Fibroblast of gingiva (primary cell): ENCODE measurements around the gene SUCLG2.
A peak's percentile ranks its signal among the peaks of the same experiment; 100 is the strongest.

Experiments used
- DNase-seq: peaks from one replicate; pipeline ENCODE4 v3.0.0-alpha.2; 2011; ENCODE audit warnings: low read depth

Gene SUCLG2

GRCh38 chr3:67458896-67459530 lies 195.4 kb downstream of the SUCLG2 start:
- DNase-seq = no peak

- DNase-seq = no peak
These were observed 196.0 kb downstream of the SUCLG2 start for GRCh38 chr3:67458408-67458807.

- no peak for DNase-seq
These were observed 200.8 kb downstream of the SUCLG2 start for GRCh38 chr3:67453628-67454027.

- DNase-seq = no peak
These were observed 204.3 kb downstream of the SUCLG2 start for GRCh38 chr3:67450153-67450552.

GRCh38 chr3:67447393-67447792 lies 207.0 kb downstream of the SUCLG2 start:
- no peak for DNase-seq

GRCh38 chr3:67437789-67438188 lies 216.6 kb downstream of the SUCLG2 start:
- DNase-seq = no peak

GRCh38 chr3:67437090-67437489 lies 217.3 kb downstream of the SUCLG2 start:
- DNase-seq = no peak

- DNase-seq = no peak
These were observed 221.3 kb downstream of the SUCLG2 start for GRCh38 chr3:67433109-67433508.

GRCh38 chr3:67431887-67432286 lies 222.5 kb downstream of the SUCLG2 start:
- DNase-seq = no peak

- no peak for DNase-seq
These were observed 230.7 kb downstream of the SUCLG2 start for GRCh38 chr3:67423722-67424121.

- no peak for DNase-seq
These were observed 232.5 kb downstream of the SUCLG2 start for GRCh38 chr3:67421912-67422311.

GRCh38 chr3:67419779-67420178 lies 234.6 kb downstream of the SUCLG2 start:
- DNase-seq = no peak

- DNase-seq = no peak
These were observed 235.2 kb downstream of the SUCLG2 start for GRCh38 chr3:67419218-67419529.

GRCh38 chr3:67418426-67419217 lies 235.8 kb downstream of the SUCLG2 start:
- DNase-seq = no peak

- DNase-seq = no peak
These were observed 237.7 kb downstream of the SUCLG2 start for GRCh38 chr3:67416703-67417102.

GRCh38 chr3:67415511-67415910 lies 238.9 kb downstream of the SUCLG2 start:
- peak; percentile 38 for DNase-seq

- DNase-seq = no peak
These were observed 239.7 kb downstream of the SUCLG2 start for GRCh38 chr3:67414740-67415139.

GRCh38 chr3:67405193-67405592 lies 249.2 kb downstream of the SUCLG2 start:
- DNase-seq = no peak

GRCh38 chr3:67402873-67403272 lies 251.5 kb downstream of the SUCLG2 start:
- no peak for DNase-seq

- DNase-seq = peak; percentile 4
These were observed 252.5 kb downstream of the SUCLG2 start for GRCh38 chr3:67401921-67402320.

GRCh38 chr3:67400476-67400875 lies 253.9 kb downstream of the SUCLG2 start:
- DNase-seq = no peak

- DNase-seq = no peak
These were observed 265.2 kb downstream of the SUCLG2 start for GRCh38 chr3:67389176-67389575.

- no peak for DNase-seq
These were observed 265.7 kb downstream of the SUCLG2 start for GRCh38 chr3:67388738-67389137.

GRCh38 chr3:67386451-67386850 lies 268.0 kb downstream of the SUCLG2 start:
- DNase-seq = no peak
